C4-2B (cell line): ENCODE measurements around the gene SLC39A11.

ENCODE experiments used
- H3K27ac ChIP-seq: fragments of 450-650 bp; 2 replicates; pipeline ENCODE4 v1.5.1; 2017
- ZFX ChIP-seq: fragments of 450-650 bp; IDR thresholded peaks from 2 replicates; pipeline ENCODE4 v1.6.1; 2017
- TF ChIP-seq, protein P1 (sequence below): fragments of 450-650 bp; conservative IDR thresholded peaks from 2 replicates; pipeline ENCODE4 v1.5.1; 2017; ENCODE audit warnings: mild to moderate bottlenecking

SLC39A11 gene

DNA sequence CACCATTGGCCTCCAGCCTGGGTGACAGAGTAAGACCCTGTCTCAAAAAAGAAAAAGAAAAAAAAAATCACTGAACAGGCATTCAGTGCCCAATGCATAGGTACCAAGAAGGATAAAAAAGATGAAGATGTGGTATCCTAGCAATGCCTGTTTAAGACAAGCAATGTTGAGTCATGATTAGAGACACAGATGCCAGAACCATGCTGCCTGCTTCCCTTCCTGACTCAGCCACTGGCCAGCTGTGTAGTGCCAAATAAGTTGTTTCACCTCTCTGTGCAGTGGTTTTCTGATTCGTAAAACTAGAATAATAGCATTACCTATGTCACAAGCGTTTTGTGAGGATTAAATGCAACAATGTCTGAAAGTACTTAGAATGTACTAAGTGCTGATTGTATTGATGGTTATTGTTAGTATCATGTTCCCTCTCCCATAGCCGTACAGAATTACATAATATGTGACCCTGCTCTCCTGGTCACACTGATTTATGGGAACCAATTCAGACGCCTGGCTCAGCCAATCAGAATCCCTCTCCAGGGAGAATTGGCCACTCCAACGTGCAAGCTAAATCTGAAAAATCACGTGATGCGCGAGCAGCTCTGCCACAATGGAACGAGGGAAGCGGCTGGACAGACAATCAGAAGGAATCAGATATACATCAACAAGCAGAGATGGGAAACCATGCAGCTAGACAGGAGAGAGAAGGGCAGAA, 241.9 kb downstream of the SLC39A11 start:
- no peak overlapping the region for H3K27ac ChIP-seq
- no peak for TF ChIP-seq ZFX
- TF ChIP-seq, protein P1, sequence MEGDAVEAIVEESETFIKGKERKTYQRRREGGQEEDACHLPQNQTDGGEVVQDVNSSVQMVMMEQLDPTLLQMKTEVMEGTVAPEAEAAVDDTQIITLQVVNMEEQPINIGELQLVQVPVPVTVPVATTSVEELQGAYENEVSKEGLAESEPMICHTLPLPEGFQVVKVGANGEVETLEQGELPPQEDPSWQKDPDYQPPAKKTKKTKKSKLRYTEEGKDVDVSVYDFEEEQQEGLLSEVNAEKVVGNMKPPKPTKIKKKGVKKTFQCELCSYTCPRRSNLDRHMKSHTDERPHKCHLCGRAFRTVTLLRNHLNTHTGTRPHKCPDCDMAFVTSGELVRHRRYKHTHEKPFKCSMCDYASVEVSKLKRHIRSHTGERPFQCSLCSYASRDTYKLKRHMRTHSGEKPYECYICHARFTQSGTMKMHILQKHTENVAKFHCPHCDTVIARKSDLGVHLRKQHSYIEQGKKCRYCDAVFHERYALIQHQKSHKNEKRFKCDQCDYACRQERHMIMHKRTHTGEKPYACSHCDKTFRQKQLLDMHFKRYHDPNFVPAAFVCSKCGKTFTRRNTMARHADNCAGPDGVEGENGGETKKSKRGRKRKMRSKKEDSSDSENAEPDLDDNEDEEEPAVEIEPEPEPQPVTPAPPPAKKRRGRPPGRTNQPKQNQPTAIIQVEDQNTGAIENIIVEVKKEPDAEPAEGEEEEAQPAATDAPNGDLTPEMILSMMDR = no peak

DNA sequence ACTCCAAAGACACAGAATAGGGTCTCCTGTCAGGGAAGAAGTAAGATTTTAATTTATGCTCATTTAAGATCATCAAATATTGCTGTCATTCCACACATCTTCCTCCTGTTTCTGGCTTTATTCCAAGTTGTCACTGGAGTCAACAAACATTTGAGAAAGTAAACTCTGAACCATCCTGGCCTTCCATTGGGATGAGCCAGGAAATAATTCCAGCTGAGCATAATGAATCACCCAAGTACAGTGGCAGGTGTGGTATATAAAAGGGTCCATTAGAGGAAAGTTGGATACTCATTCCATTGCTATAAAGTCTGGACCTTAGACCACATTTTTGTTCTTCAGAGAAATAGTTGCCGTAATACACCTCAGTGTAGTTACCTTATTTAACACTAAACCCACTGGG, 246.1 kb downstream of the SLC39A11 start:
- TF ChIP-seq, protein P1 = no peak
- TF ChIP-seq ZFX = no peak
- H3K27ac ChIP-seq = no peak overlapping the region

- H3K27ac ChIP-seq = no peak overlapping the region
- TF ChIP-seq, protein P1 = no peak
- no peak for TF ChIP-seq ZFX
Measured at GRCh38 chr17:72843591-72843990, 248.9 kb downstream of the SLC39A11 start.

DNA sequence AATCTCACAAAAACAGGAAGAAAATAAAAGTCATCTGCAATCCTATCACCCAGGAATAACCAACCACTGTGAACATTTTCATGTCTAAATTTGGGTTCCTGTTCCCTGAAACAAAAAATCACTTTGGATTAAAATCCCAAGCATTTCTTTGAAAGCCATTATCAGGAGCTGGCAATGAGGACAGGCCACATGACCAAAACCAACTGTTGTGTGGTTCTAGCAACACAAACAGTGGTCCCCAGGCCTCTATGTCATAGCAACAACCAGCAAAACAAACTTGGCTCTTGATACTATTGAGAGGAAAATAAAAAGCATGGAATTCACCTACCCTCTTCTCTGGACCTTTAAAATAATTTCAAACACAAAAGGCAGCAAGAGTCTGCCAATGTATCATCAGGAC, 252.5 kb downstream of the SLC39A11 start:
- H3K27ac ChIP-seq = no peak overlapping the region
- TF ChIP-seq, protein P1 = no peak
- no peak for TF ChIP-seq ZFX

- no peak overlapping the region for H3K27ac ChIP-seq
- TF ChIP-seq, protein P1 = no peak
- no peak for TF ChIP-seq ZFX
Measured at GRCh38 chr17:72839131-72839725, 253.3 kb downstream of the SLC39A11 start.

DNA sequence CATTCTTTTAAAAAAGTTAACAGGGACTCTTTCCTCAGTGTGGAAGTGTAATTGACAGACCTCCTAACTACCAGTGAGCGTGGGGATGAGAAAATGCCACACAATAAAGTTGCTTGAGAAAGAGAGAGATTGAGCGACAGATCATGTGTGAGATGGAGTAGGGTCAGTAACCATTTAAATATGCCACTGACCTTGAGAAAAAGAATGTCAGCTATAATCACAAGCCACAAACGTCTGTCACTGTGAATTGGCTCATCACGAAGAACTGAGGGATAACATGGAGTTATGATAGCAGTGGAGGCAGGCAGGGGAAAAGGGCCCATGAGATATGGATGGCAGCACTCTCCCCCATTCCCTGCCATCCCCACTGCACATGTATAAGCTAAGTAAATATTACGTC, 253.9 kb downstream of the SLC39A11 start:
- TF ChIP-seq, protein P1 = no peak
- no peak for TF ChIP-seq ZFX
- H3K27ac ChIP-seq = no peak overlapping the region

GRCh38 chr17:72838068-72838467, 254.4 kb downstream of the SLC39A11 start:
- H3K27ac ChIP-seq = no peak overlapping the region
- no peak for TF ChIP-seq ZFX
- TF ChIP-seq, protein P1 = no peak
